SK-N-SH treated with all-trans-retinoic acid at 6 μM for 48 hours (cell line): ENCODE measurements around the gene CEP78.
"Not testable (repeated sequence)": the region's sequence is repeated elsewhere in the genome, so short reads cannot be mapped to it uniquely, and the experiment has no call there.

Experiments used
- ATAC-seq: fragments of 200-7000 bp; cut with Tn5 transposase; 3 replicates; pipeline ENCODE4 v1.9.1; 2020; ENCODE audit warnings: mild to moderate bottlenecking, moderate library complexity
- BACH2 ChIP-seq: fragments of 250-450 bp; sonication (Bioruptor Pico); IDR thresholded peaks from 2 replicates; pipeline ENCODE4 v1.9.0; 2021; ENCODE audit warnings: mild to moderate bottlenecking, borderline replicate concordance
- CREB5 ChIP-seq: fragments of 250-450 bp; sonication (Bioruptor Pico); IDR thresholded peaks from 2 replicates; pipeline ENCODE4 v1.5.1; 2020; ENCODE audit warnings: low read depth, mild to moderate bottlenecking, moderate library complexity
- CSDC2 ChIP-seq: fragments of 250-450 bp; sonication (Bioruptor Pico); IDR thresholded peaks from 2 replicates; pipeline ENCODE4 v1.5.0; 2020; ENCODE audit warnings: mild to moderate bottlenecking, moderate library complexity
- CSRNP3 ChIP-seq: fragments of 250-450 bp; sonication (Bioruptor Pico); IDR thresholded peaks from 2 replicates; pipeline ENCODE4 v1.5.1; 2021; ENCODE audit warnings: mild to moderate bottlenecking, moderate library complexity
- ESRRG ChIP-seq: fragments of 250-450 bp; sonication (Bioruptor Pico); IDR thresholded peaks from 2 replicates; pipeline ENCODE4 v1.6.1; 2021; ENCODE audit warnings: mild to moderate bottlenecking
- GLIS3 ChIP-seq: fragments of 250-450 bp; sonication (Bioruptor Pico); IDR thresholded peaks from 2 replicates; pipeline ENCODE4 v1.5.0; 2020; ENCODE audit warnings: mild to moderate bottlenecking, moderate library complexity
- ISL1 ChIP-seq: fragments of 250-450 bp; sonication (Bioruptor Pico); IDR thresholded peaks from 2 replicates; pipeline ENCODE4 v2.1.2; 2022; ENCODE audit warnings: mild to moderate bottlenecking, moderate library complexity
- OSR1 ChIP-seq: fragments of 250-450 bp; sonication (Bioruptor Pico); IDR thresholded peaks from 2 replicates; pipeline ENCODE4 v1.8.0; 2022; ENCODE audit warnings: moderate library complexity, mild to moderate bottlenecking, inconsistent platforms
- PATZ1 ChIP-seq: fragments of 250-450 bp; sonication (Bioruptor Pico); IDR thresholded peaks from 2 replicates; pipeline ENCODE4 v1.8.0; 2020; ENCODE audit warnings: mild to moderate bottlenecking, moderate library complexity, borderline replicate concordance
- POU6F1 ChIP-seq: fragments of 250-450 bp; sonication (Bioruptor Pico); IDR thresholded peaks from 2 replicates; pipeline ENCODE4 v1.8.0; 2021; ENCODE audit warnings: low read depth, mild to moderate bottlenecking, moderate library complexity, borderline replicate concordance
- PPARA ChIP-seq: fragments of 250-450 bp; sonication (Bioruptor Pico); IDR thresholded peaks from 2 replicates; pipeline ENCODE4 v1.5.0; 2020; ENCODE audit warnings: mild to moderate bottlenecking, borderline replicate concordance
- RARB ChIP-seq: fragments of 250-450 bp; sonication (Bioruptor Pico); IDR thresholded peaks from 2 replicates; pipeline ENCODE4 v1.8.0; 2021; ENCODE audit warnings: mild to moderate bottlenecking, moderate library complexity
- SNAI2 ChIP-seq: fragments of 250-450 bp; sonication (Bioruptor Pico); IDR thresholded peaks from 2 replicates; pipeline ENCODE4 v1.5.0; 2020; ENCODE audit warnings: mild to moderate bottlenecking, moderate library complexity
- TOX ChIP-seq: fragments of 250-450 bp; sonication (Bioruptor Pico); IDR thresholded peaks from 2 replicates; pipeline ENCODE4 v1.8.0; 2021; ENCODE audit warnings: mild to moderate bottlenecking, moderate library complexity, borderline replicate concordance
- TSHZ2 ChIP-seq: fragments of 250-450 bp; sonication (Bioruptor Pico); IDR thresholded peaks from 2 replicates; pipeline ENCODE4 v1.5.0; 2020; ENCODE audit warnings: mild to moderate bottlenecking, moderate library complexity
- ZC3H10 ChIP-seq: fragments of 250-450 bp; sonication (Bioruptor Pico); IDR thresholded peaks from 2 replicates; pipeline ENCODE4 v1.5.1; 2021; ENCODE audit warnings: mild to moderate bottlenecking, moderate library complexity
- ZFP3 ChIP-seq: fragments of 250-450 bp; sonication (Bioruptor Pico); IDR thresholded peaks from 2 replicates; pipeline ENCODE4 v1.5.0; 2020; ENCODE audit warnings: mild to moderate bottlenecking, moderate library complexity
- ZFP30 ChIP-seq: fragments of 450-650 bp; formaldehyde crosslinking; IDR thresholded peaks from 2 replicates; pipeline ENCODE4 v1.5.0; 2022; ENCODE audit warnings: mild to moderate bottlenecking, moderate library complexity
- ZNF565 ChIP-seq: fragments of 450-650 bp; formaldehyde crosslinking; conservative IDR thresholded peaks from 2 replicates; pipeline ENCODE4 v1.5.0; 2020; ENCODE audit warnings: low read depth, mild to moderate bottlenecking, moderate library complexity
- ZNF70 ChIP-seq: fragments of 450-650 bp; formaldehyde crosslinking; IDR thresholded peaks from 2 replicates; pipeline ENCODE4 v1.5.0; 2020; ENCODE audit warnings: mild to moderate bottlenecking, moderate library complexity
- ZNF8 ChIP-seq: fragments of 450-650 bp; formaldehyde crosslinking; IDR thresholded peaks from 2 replicates; pipeline ENCODE4 v1.5.0; 2020; ENCODE audit warnings: mild to moderate bottlenecking, moderate library complexity

The CEP78 gene

GRCh38 chr9:78230761-78231160 is 5.1 kb upstream of the CEP78 start (continued):
- TF ChIP-seq TSHZ2 (CRISPR knock-in tag) = no peak
- no peak for TF ChIP-seq OSR1
- TF ChIP-seq CSDC2 (CRISPR knock-in tag) = no peak
- no peak for TF ChIP-seq RARB (CRISPR knock-in tag)
- no peak for TF ChIP-seq ZNF70 (CRISPR knock-in tag)
- TF ChIP-seq CREB5 (CRISPR knock-in tag) = no peak

GRCh38 chr9:78232471-78232870 is 3.4 kb upstream of the CEP78 start:
- ATAC-seq = not testable (repeated sequence)

- TF ChIP-seq ZNF8 (CRISPR knock-in tag) (no peak), PATZ1 (CRISPR knock-in tag) (no peak), ISL1 (CRISPR knock-in tag) (peak; percentile 23; the same call in 1 of the 2 replicates), ZFP3 (no peak)
- no peak; the same call in 2 of the 3 replicates for ATAC-seq
Observed at GRCh38 chr9:78234810-78235209, 1.1 kb upstream of the CEP78 start.

- no peak for TF ChIP-seq TOX (CRISPR knock-in tag)
- no peak for TF ChIP-seq ISL1 (CRISPR knock-in tag)
- TF ChIP-seq GLIS3 (CRISPR knock-in tag) = no peak
- TF ChIP-seq ZNF8 (CRISPR knock-in tag) = no peak
- TF ChIP-seq BACH2 (CRISPR knock-in tag) = no peak
- no peak for TF ChIP-seq ESRRG (CRISPR knock-in tag)
- no peak for TF ChIP-seq PPARA
- no peak for TF ChIP-seq POU6F1 (CRISPR knock-in tag)
- no peak for TF ChIP-seq ZFP30 (CRISPR knock-in tag)
- TF ChIP-seq ZNF565 = no peak
- no peak for TF ChIP-seq ZNF70 (CRISPR knock-in tag)
- TF ChIP-seq SNAI2 (CRISPR knock-in tag) = no peak
- no peak for TF ChIP-seq CREB5 (CRISPR knock-in tag)
- no peak for TF ChIP-seq RARB (CRISPR knock-in tag)
- no peak for TF ChIP-seq CSRNP3
- no peak for TF ChIP-seq OSR1
- no peak for TF ChIP-seq ZC3H10
- peak; percentile 35 for ATAC-seq
Observed at GRCh38 chr9:78235256-78235761, 566 bp upstream of the CEP78 start.
